Upper lobe of left lung (tissue), 6 donors: ENCODE results near the gene MOV10L1. TPM values are rescaled to one million over a fixed set of nuclear protein-coding genes. Genes with fewer than 3 reads are reported as not detected.

Source experiments
- ATAC-seq, 2 donors: fragments of 200-7000 bp; cut with Tn5 transposase; one replicate each; pipeline ENCODE4 v1.9.1; 2022; ENCODE audit warnings: mild to moderate bottlenecking in 2 of 2, moderate library complexity in 2 of 2; ENCODE audit not compliant: low FRiP score in 2 of 2
- DNase-seq, 2 donors: peaks; one replicate each; pipeline ENCODE4 v3.0.0-alpha.2; 2019 to 2020
- H3K27ac ChIP-seq, 4 donors: fragments of 200-600 bp; sonication (generic); one replicate each; pipeline ENCODE4 v1.5.1; 2016 to 2019
- H3K27me3 ChIP-seq, 4 donors: fragments of 200-600 bp; sonication (generic); one replicate each; pipeline ENCODE4 v1.5.1; 2017 to 2019
- H3K36me3 ChIP-seq, 4 donors: fragments of 200-600 bp; sonication (generic); one replicate each; pipeline ENCODE4 v1.5.1; 2016 to 2019
- H3K4me1 ChIP-seq, 4 donors: fragments of 200-600 bp; sonication (generic); one replicate each; pipeline ENCODE4 v1.5.1; 2018 to 2019
- H3K4me3 ChIP-seq, 4 donors: fragments of 200-600 bp; sonication (generic); one replicate each; pipeline ENCODE4 v1.5.1; 2017 to 2019; ENCODE audit warnings: mild to moderate bottlenecking in 2 of 4, moderate library complexity in 1 of 4
- H3K9me3 ChIP-seq, 4 donors: fragments of 200-600 bp; sonication (generic); one replicate each; pipeline ENCODE4 v1.5.1; 2018 to 2019
- EP300 ChIP-seq, 4 donors: sonication (generic); formaldehyde crosslinking; IDR thresholded peaks; one replicate each; pipeline ENCODE4 v1.5.1; 2017; ENCODE audit warnings: antibody characterized with exemption in 4 of 4, control low read depth in 2 of 4
- POLR2A ChIP-seq, 4 donors: fragments of 450-650 bp; IDR thresholded peaks; one replicate each; pipeline ENCODE4 v1.5.1; 2016 to 2017; ENCODE audit warnings: antibody characterized with exemption in 4 of 4, mild to moderate bottlenecking in 2 of 4
- POLR2AphosphoS5 ChIP-seq, 2 donors: sonication (generic); formaldehyde crosslinking; IDR thresholded peaks; one replicate each; pipeline ENCODE4 v1.5.1; 2017; ENCODE audit warnings: antibody characterized with exemption in 2 of 2
- WGBS, 2 donors: methylation state at CpG; one replicate each; pipeline ENCODE4 v1.1.5; 2017 to 2018; 5-methylcytosine and 5-hydroxymethylcytosine counted together
- total RNA-seq, 6 donors: library from RNA; depleted of rRNA in 4 of 6; stranded (reverse); fragments of >200 nt in 4 of 6; gene quantifications; one replicate each; pipeline versions ENCODE4 v1.1.0 to v1.2.1, GENCODE V29; 2016 to 2021
- TF ChIP-seq, protein P1 (sequence below), 6 experiments: fragments of 450-650 bp in 4 of 6; fragments of 200-600 bp in 2 of 6; sonication (generic) in 2 of 6; IDR thresholded peaks; one replicate each; pipeline ENCODE4 v1.5.1; 2016 to 2019; ENCODE audit warnings: antibody characterized with exemption in 6 of 6
- donor health status: DM: no; HTN: no; CAD: no; lungs with moderate emphysema.
- donor health status: DM: no; HTN: yes; CAD: no; lungs with severe emphysema.

Gene MOV10L1
- total RNA-seq, 6 donors from 2014 or later, result 0.47 to 3.1 (median 1.8) TPM; not detected in 1

DNA sequence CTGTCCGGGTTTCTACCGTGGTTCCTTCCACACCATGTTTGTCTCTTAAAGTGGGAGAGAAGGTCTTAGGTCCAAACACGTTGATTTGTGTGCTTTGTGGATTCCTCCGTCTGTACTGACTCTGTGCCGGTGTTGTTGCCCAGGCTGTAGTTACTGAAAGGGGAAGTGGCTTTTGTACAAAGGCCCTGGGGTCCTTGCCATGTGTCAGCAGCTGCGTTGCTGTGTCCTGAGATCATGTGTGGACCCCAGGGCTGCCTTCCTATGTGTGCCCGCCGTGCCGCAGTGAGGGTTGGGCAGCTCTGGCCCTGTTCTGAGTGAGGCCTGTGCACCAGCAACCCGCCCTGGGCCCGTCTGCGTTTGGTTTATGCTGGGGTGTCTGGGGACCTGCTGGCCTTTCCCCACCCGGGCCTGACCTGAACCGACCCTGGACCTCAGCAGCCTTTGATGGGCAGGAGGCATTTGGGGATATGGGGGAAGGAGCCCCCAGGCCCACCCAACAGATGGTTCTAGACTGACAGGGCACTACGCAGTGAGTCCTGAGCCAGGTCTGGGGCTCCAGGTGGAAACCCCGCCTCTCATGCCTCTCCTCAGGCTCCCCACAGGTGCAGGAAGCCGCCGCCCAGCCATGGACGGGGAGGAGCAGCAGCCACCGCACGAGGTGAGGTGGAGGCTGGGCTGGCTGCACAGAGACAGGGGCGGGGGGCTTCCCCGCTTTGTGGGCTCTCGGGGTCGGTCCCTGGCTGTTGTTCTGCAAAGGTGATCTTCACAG is 102.8 kb downstream of the MOV10L1 start:
- Histone ChIP-seq H3K27me3 (no peaks in the 10 kb centered on the region), H3K27ac (peak overlapping the region; percentile 88 to 95 (median 92)), H3K36me3 (peaks cover 8 to 45% (median 34%) of the 10 kb centered on the region in 4 donors), H3K4me3 (no peak overlapping the region), H3K9me3 (no peaks in the 10 kb centered on the region), H3K4me1 (peaks cover 25 to 49% (median 38%) of the 10 kb centered on the region in 4 donors)
- 82 to 85% methylated on average over 12 to 23 of the region's 25 CpGs for WGBS, 2 donors
- TF ChIP-seq POLR2A (IDR thresholded peaks at IDR 0.05), result no peak
- no peak for TF ChIP-seq EP300 (IDR thresholded peaks at IDR 0.05)
- TF ChIP-seq, protein P1, sequence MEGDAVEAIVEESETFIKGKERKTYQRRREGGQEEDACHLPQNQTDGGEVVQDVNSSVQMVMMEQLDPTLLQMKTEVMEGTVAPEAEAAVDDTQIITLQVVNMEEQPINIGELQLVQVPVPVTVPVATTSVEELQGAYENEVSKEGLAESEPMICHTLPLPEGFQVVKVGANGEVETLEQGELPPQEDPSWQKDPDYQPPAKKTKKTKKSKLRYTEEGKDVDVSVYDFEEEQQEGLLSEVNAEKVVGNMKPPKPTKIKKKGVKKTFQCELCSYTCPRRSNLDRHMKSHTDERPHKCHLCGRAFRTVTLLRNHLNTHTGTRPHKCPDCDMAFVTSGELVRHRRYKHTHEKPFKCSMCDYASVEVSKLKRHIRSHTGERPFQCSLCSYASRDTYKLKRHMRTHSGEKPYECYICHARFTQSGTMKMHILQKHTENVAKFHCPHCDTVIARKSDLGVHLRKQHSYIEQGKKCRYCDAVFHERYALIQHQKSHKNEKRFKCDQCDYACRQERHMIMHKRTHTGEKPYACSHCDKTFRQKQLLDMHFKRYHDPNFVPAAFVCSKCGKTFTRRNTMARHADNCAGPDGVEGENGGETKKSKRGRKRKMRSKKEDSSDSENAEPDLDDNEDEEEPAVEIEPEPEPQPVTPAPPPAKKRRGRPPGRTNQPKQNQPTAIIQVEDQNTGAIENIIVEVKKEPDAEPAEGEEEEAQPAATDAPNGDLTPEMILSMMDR (IDR thresholded peaks at IDR 0.05), result no peak
- TF ChIP-seq POLR2AphosphoS5 (IDR thresholded peaks at IDR 0.05), result no peak
- DNase-seq, result peak; percentile 47 to 74
- ATAC-seq, result no peak

DNA sequence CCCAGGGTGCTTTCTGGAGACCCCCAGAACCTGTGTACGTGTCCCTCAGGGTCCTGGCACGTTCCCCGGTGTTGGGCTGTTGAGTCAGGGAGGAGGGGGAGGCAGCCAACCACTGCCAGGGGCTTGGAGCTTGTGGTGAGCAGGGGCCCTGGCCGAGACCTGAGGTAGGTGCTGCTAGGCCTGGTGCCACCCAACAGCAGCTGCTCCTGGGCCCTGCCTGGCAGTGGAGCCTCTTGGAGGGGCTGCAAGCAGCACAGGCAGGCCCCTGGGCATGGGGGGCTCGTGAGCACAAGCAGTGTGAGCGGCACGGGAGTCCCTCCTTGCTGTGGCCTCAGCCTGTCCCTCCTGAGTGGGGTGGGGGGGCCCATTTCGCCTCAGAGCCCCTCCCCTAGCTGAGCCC is 103.8 kb downstream of the MOV10L1 start:
- no peak overlapping the region for H3K4me3 ChIP-seq
- H3K27me3 ChIP-seq, result no peaks in the 10 kb centered on the region
- H3K9me3 ChIP-seq, result no peaks in the 10 kb centered on the region
- H3K36me3 ChIP-seq, result peaks cover 8 to 55% (median 44%) of the 10 kb centered on the region in 4 donors
- DNase-seq (peak in 1 of 2 donors; percentile 62), ATAC-seq (no peak)
- no peak overlapping the region for H3K27ac ChIP-seq
- TF ChIP-seq POLR2AphosphoS5 (IDR thresholded peaks at IDR 0.05), result no peak
- TF ChIP-seq, protein P1 (IDR thresholded peaks at IDR 0.05), result no peak
- TF ChIP-seq POLR2A (IDR thresholded peaks at IDR 0.05), result no peak
- no peak for TF ChIP-seq EP300 (IDR thresholded peaks at IDR 0.05)
- H3K4me1 ChIP-seq, result peaks cover 24 to 42% (median 38%) of the 10 kb centered on the region in 4 donors
- 83 to 88% methylated on average over 1 to 8 of the region's 8 CpGs for WGBS, 2 donors

DNA sequence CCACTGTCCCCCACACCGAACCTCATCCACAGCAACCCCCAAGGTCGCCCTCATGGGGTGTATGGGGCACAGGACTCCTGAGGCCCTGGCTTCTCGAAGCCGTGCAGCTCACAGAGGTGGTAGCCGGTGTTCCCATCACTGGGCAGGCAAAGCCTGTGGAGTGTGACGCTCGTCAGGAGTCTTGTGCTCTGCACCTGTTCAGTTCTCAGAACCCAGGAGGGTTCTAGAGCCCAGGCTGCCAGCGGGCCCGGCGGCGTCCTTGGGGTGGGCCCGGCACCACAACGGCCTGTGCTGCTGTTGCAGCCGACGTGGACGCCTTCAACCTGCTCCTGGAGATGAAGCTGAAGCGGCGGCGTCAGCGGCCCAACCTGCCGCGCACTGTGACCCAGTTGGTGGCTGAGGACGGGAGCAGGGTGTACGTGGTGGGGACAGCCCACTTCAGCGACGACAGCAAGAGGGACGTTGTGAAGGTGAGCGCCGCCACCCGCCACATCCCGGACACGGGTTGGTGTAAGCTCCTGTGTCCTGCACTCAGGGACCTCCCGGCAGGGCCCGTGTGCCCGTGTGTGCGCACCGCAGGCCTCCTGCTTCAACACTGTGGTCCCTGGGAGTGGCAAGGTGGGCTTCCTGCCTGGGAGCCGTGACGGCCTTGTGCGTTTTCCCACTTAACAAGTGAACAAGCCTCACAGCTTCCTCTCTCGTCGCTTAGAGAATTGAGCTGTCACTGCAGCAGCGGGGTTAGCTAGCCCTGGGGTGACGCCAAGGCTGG is 104.4 kb downstream of the MOV10L1 start:
- DNase-seq (peak in 1 of 2 donors; percentile 82), ATAC-seq (no peak)
- 97 to 100% methylated on average over 1 to 31 of the region's 44 CpGs for WGBS, 2 donors
- no peak overlapping the region for H3K27ac ChIP-seq
- H3K4me3 ChIP-seq, result no peak overlapping the region
- no peaks in the 10 kb centered on the region for H3K27me3 ChIP-seq
- peaks cover 8 to 57% (median 45%) of the 10 kb centered on the region in 4 donors for H3K36me3 ChIP-seq
- no peak for TF ChIP-seq POLR2A (IDR thresholded peaks at IDR 0.05)
- TF ChIP-seq, protein P1 (IDR thresholded peaks at IDR 0.05), result no peak
- TF ChIP-seq EP300 (IDR thresholded peaks at IDR 0.05), result no peak
- TF ChIP-seq POLR2AphosphoS5 (IDR thresholded peaks at IDR 0.05), result no peak
- H3K4me1 ChIP-seq, result peaks cover 18 to 39% (median 35%) of the 10 kb centered on the region in 4 donors
- no peaks in the 10 kb centered on the region for H3K9me3 ChIP-seq

DNA sequence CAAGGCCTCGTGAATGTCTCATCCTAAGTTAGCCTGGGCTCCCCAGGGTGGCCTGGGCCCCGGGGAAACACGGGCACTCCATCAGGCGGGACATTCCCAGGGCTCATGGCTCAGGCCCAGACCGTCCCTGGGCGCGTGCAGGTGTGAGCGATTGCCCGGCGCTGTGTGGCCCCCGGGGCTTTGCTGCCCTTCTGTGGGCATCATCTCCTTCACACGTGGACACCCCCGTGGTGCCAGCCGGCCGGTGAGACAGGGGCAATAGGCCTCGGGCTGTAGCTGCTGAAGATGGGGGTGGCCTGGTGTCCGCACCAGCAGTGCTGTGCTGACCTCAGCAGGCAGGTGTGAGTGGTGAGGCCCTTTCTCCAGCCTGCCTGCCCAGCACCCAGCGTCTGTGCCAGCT is 106.5 kb downstream of the MOV10L1 start:
- Histone ChIP-seq H3K9me3 (no peaks in the 10 kb centered on the region), H3K4me3 (no peak overlapping the region), H3K27me3 (no peaks in the 10 kb centered on the region), H3K4me1 (peaks cover 7 to 31% (median 25%) of the 10 kb centered on the region in 4 donors), H3K27ac (no peak overlapping the region), H3K36me3 (peaks cover 8 to 57% (median 45%) of the 10 kb centered on the region in 4 donors)
- ATAC-seq (no peak), DNase-seq (peak in 1 of 2 donors; percentile 80)
- 92 to 100% methylated on average over 1 to 15 of the region's 18 CpGs for WGBS, 2 donors
- TF ChIP-seq, protein P1 (IDR thresholded peaks at IDR 0.05), result no peak
- TF ChIP-seq POLR2AphosphoS5 (IDR thresholded peaks at IDR 0.05) (no peak), EP300 (IDR thresholded peaks at IDR 0.05) (no peak), POLR2A (IDR thresholded peaks at IDR 0.05) (no peak)
